Neutrophil (primary cell): ENCODE data around the gene EEFSEC.

ENCODE experiments used
- H3K27ac ChIP-seq: fragments of 200-600 bp; sonication (generic); 2 replicates; pipeline ENCODE4 v1.5.1; 2016; ENCODE audit warnings: mild to moderate bottlenecking, moderate library complexity
- H3K27me3 ChIP-seq: fragments of 200-600 bp; sonication (generic); 2 replicates; pipeline ENCODE4 v1.6.0; 2016; ENCODE audit warnings: mild to moderate bottlenecking
- H3K36me3 ChIP-seq: fragments of 200-600 bp; sonication (generic); 2 replicates; pipeline ENCODE4 v1.5.1; 2017
- H3K4me1 ChIP-seq, 2 experiments: fragments of 200-600 bp in 1 of 2; sonication (generic) in 1 of 2; 1 replicate in 1 of 2; 2 replicates in 1 of 2; pipeline versions ENCODE4 v1.5.1 to v1.6.1; 2013 to 2016; ENCODE audit warnings: low read depth in 1 of 2, low read length in 1 of 2, mild to moderate bottlenecking in 1 of 2, moderate library complexity in 1 of 2; ENCODE audit not compliant: control insufficient read depth in 1 of 2, insufficient read depth in 1 of 2
- H3K4me3 ChIP-seq, 2 experiments: fragments of 200-600 bp in 1 of 2; sonication (generic) in 1 of 2; 1 replicate in 1 of 2; 2 replicates in 1 of 2; pipeline ENCODE4 v1.5.1; 2013 to 2016; ENCODE audit warnings: low read depth in 1 of 2, low read length in 1 of 2, mild to moderate bottlenecking in 1 of 2, moderate library complexity in 1 of 2
- H3K9me3 ChIP-seq: fragments of 200-600 bp; sonication (generic); 2 replicates; pipeline ENCODE4 v1.5.1; 2016
- CTCF ChIP-seq: fragments of 200-600 bp; sonication (generic); IDR thresholded peaks from 2 replicates; pipeline ENCODE4 v1.5.1; 2016; ENCODE audit warnings: antibody characterized with exemption

Gene EEFSEC

DNA sequence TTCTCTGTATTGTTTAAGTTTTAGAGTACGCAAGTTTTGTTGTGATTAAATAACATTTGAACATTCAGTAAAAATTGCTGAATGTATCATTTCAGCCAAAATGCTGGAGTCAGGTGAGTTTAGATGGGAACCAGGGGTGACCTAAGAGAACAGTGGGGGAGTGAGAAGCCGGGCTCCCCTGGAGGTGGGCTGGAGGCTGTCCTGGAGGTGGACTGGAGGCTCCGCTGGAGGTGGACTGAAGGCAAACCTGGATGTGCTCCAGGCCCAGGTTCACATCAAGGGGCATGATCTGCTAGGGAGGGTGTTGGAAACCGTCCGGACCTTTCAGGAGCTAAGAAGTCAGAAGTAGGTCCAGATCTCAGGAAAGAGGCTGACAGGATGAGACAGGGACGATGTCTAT is 289.7 kb downstream of the EEFSEC start:
- Histone ChIP-seq H3K4me3 (no peak overlapping the region), H3K36me3 (no peaks in the 10 kb centered on the region), H3K9me3 (no peaks in the 10 kb centered on the region), H3K4me1 (no peaks in the 10 kb centered on the region), H3K27me3 (peaks cover 35% of the 10 kb centered on the region), H3K27ac (no peak overlapping the region)
- no peak for TF ChIP-seq CTCF

DNA sequence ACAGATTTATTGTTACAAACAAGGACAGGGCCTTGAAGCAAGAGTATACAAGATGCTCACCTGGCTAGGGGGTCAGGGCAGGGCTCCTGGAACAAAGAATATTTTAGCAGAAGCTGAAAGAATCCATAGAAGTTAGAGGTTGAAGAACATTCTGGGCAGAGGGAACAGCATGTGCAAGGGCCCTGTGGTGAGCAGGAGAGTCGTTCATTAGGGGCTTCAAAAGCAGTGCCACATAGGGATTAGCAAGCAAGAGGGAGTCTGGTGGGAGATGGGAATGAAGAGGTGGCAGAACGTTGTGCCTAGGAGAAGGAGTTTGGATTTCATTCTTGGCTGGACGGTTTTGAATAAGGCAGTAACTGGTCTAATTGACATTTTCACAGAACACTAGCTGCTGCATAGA is 290.5 kb downstream of the EEFSEC start:
- Histone ChIP-seq H3K27me3 (peaks cover 43% of the 10 kb centered on the region), H3K4me3 (no peak overlapping the region), H3K36me3 (no peaks in the 10 kb centered on the region), H3K27ac (no peak overlapping the region), H3K9me3 (no peaks in the 10 kb centered on the region), H3K4me1 (no peaks in the 10 kb centered on the region)
- no peak for TF ChIP-seq CTCF

DNA sequence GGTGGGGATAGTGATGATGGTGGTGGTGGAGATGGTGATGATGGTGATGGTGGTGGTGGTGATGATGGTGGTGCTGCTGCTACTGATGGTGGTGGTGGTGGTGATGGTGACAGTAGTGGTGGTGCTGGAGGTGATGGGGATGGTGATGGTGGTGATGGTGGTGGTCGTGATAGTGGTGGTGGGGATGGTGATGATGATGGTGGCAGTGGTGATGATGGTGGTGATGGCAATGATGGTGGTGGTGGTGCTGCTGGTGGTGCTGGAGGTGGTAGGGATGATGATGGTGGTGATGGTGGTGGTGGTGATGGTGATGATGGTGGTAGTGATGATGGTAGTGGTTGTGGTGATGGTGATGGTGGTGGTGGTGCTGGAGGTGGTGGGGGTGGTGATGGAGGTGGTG is 292.1 kb downstream of the EEFSEC start:
- no peak overlapping the region for H3K27ac ChIP-seq
- peaks cover 51% of the 10 kb centered on the region for H3K27me3 ChIP-seq
- H3K4me1 ChIP-seq: no peaks in the 10 kb centered on the region
- H3K4me3 ChIP-seq: no peak overlapping the region
- no peak for TF ChIP-seq CTCF
- H3K9me3 ChIP-seq: no peaks in the 10 kb centered on the region
- no peaks in the 10 kb centered on the region for H3K36me3 ChIP-seq

DNA sequence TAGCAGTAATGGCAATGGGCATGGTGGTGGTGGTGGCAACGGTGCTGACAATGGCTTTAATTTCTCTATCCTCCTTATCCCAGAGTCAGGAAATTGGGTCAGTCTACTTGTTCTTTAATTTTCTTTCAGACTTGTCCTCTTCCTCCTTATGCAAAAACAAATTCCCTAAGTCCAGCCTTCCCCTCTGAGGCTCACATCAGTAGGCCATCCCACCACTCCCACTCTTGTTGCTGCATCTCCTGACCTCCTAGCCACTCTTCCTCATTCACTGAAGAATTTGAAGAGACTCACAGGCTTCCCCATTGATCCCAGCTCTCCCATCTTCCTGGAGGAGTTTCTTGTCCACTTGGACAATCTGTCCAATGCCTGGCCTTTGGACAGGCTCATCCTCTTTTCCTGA is 293.5 kb downstream of the EEFSEC start:
- H3K27me3 ChIP-seq: peaks cover 66% of the 10 kb centered on the region
- H3K36me3 ChIP-seq: no peaks in the 10 kb centered on the region
- no peak for TF ChIP-seq CTCF
- H3K4me1 ChIP-seq: no peaks in the 10 kb centered on the region
- H3K9me3 ChIP-seq: no peaks in the 10 kb centered on the region
- H3K27ac ChIP-seq: no peak overlapping the region
- H3K4me3 ChIP-seq: no peak overlapping the region

DNA sequence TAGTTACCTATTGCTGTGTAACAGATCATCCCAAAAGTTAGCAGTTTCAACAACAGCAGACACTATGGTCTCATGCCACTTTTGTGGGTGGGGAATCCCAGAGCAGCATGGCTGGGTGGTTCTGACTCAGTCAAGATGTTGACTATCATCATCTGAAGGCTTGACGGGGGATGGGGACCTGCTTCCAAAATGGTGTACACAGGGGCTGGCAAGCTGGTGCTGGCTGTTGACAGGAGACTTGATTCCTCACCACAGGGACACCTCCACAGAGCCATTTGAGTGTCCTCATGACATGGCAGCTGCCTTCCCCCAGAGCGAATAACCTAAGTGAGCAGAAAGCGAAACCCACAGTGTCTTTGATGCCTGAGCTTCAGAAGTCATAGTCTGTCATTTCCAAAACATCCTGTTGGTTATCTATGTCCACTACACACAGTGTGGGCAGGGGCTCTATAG is 294.3 kb downstream of the EEFSEC start:
- no peak for TF ChIP-seq CTCF
- Histone ChIP-seq H3K4me3 (no peak overlapping the region), H3K9me3 (no peaks in the 10 kb centered on the region), H3K36me3 (no peaks in the 10 kb centered on the region), H3K4me1 (no peaks in the 10 kb centered on the region), H3K27me3 (peaks cover 74% of the 10 kb centered on the region), H3K27ac (no peak overlapping the region)

DNA sequence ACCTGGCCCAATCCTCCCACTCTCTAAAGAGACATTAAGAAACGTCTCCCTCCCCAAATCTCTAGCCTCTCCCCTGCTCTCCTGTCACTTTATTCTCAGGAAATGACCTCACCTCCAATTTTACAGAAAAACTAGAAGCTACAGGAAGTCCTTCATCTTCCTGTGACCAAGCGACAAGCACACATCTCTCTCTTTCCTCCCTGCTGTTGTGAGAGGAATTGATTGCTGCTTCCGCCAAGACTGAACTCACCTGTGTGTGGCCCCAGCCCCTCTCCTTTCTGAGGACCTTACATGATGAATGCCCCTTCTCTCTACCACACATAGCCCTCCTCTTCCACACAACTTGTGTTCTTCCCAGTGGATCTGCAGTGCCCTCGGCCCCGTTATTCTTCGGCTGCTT is 295.2 kb downstream of the EEFSEC start:
- no peak overlapping the region for H3K27ac ChIP-seq
- no peaks in the 10 kb centered on the region for H3K9me3 ChIP-seq
- no peak overlapping the region for H3K4me3 ChIP-seq
- no peaks in the 10 kb centered on the region for H3K4me1 ChIP-seq
- H3K36me3 ChIP-seq: no peaks in the 10 kb centered on the region
- H3K27me3 ChIP-seq: peaks cover 77% of the 10 kb centered on the region
- TF ChIP-seq CTCF: no peak
